IMR-90 (cell line): ENCODE data around the gene KANSL1L. TPM values are rescaled to one million over a fixed set of nuclear protein-coding genes. Genes with fewer than 3 reads are reported as not detected.

ENCODE experiments used
- ATAC-seq: fragments of 200-7000 bp; cut with Tn5 transposase; 2 replicates; pipeline ENCODE4 v1.9.1; 2020; ENCODE audit warnings: low read depth, mild to moderate bottlenecking, moderate library complexity
- BruUV-seq: library from RNA; stranded (reverse); fragments of 400-500 nt; replicated peaks from 2 replicates; lab custom pipeline; 2021; lab: Mats Ljungman, UMichigan
- CTCF ChIA-PET: fragments of 300-600 bp; formaldehyde crosslinking; extraction: SDS; loops from one replicate; lab custom pipeline; 2021; ENCODE audit warnings: antibody characterized with exemption; lab: Yijun Ruan, JAX
- POLR2A ChIA-PET: fragments of 300-600 bp; sonication (Branson Sonifier 250); formaldehyde crosslinking; loops from one replicate; lab custom pipeline; 2022; ENCODE audit warnings: antibody characterized with exemption; ENCODE audit not compliant: unreplicated experiment; lab: Charles Lee
- DNase-seq: peaks from one replicate; pipeline ENCODE4 v3.0.0; 2013
- H2AFZ ChIP-seq: replicated peaks from 2 replicates; pipeline ENCODE3; 2013; ENCODE audit warnings: low read length, mild to moderate bottlenecking; ENCODE audit not compliant: poor library complexity
- H2AK5ac ChIP-seq: 2 replicates; pipeline ENCODE4 v1.6.1; 2013; ENCODE audit warnings: low read depth, low read length, inconsistent platforms
- H2AK9ac ChIP-seq: replicated peaks from 2 replicates; pipeline ENCODE3; 2013; ENCODE audit warnings: mild to moderate bottlenecking, low read depth, low read length, moderate library complexity; ENCODE audit not compliant: poor library complexity
- H2BK120ac ChIP-seq: 2 replicates; pipeline ENCODE4 v1.6.1; 2013; ENCODE audit warnings: low read depth, low read length, inconsistent platforms
- H2BK15ac ChIP-seq: 3 replicates; pipeline ENCODE4 v1.6.1; 2013; ENCODE audit warnings: low read depth, low read length, inconsistent platforms
- H2BK20ac ChIP-seq: 2 replicates; pipeline ENCODE4 v1.6.1; 2013; ENCODE audit warnings: low read depth, mild to moderate bottlenecking, inconsistent platforms, low read length, moderate library complexity
- H2BK5ac ChIP-seq: 2 replicates; pipeline ENCODE4 v1.6.1; 2013; ENCODE audit warnings: mild to moderate bottlenecking, low read depth, low read length, inconsistent platforms; ENCODE audit not compliant: poor library complexity, severe bottlenecking
- H3K14ac ChIP-seq: replicated peaks from 2 replicates; pipeline ENCODE4 v1.6.1; 2013; ENCODE audit warnings: low read depth, low read length, inconsistent platforms
- H3K18ac ChIP-seq: 2 replicates; pipeline ENCODE4 v1.6.1; 2013; ENCODE audit warnings: low read depth, low read length, control low read depth
- H3K23ac ChIP-seq: 2 replicates; pipeline ENCODE4 v1.6.1; 2013; ENCODE audit warnings: low read depth, low read length, inconsistent platforms
- H3K27ac ChIP-seq: 2 replicates; pipeline ENCODE4 v1.5.1; 2013; ENCODE audit warnings: mild to moderate bottlenecking, control low read depth, low read length; ENCODE audit not compliant: insufficient read depth
- H3K27me3 ChIP-seq: 2 replicates; pipeline ENCODE4 v1.6.1; 2013; ENCODE audit warnings: low read length; ENCODE audit not compliant: control insufficient read depth, insufficient read depth
- H3K36me3 ChIP-seq: 2 replicates; pipeline ENCODE4 v1.6.1; 2013; ENCODE audit warnings: low read length, mixed read lengths; ENCODE audit not compliant: control insufficient read depth, insufficient read depth
- H3K4ac ChIP-seq: 2 replicates; pipeline ENCODE4 v1.6.1; 2013; ENCODE audit warnings: low read depth, low read length, inconsistent platforms
- H3K4me1 ChIP-seq: 2 replicates; pipeline ENCODE4 v1.6.1; 2013; ENCODE audit warnings: low read length, mixed read lengths; ENCODE audit not compliant: control insufficient read depth, insufficient read depth
- H3K4me2 ChIP-seq: 2 replicates; pipeline ENCODE4 v1.6.1; 2013; ENCODE audit warnings: low read depth, mild to moderate bottlenecking, control low read depth, low read length, moderate library complexity
- H3K4me3 ChIP-seq: 2 replicates; pipeline ENCODE4 v1.5.1; 2013; ENCODE audit warnings: low read depth, mild to moderate bottlenecking, control low read depth, low read length, moderate library complexity; ENCODE audit not compliant: insufficient read depth
- H3K56ac ChIP-seq: 2 replicates; pipeline ENCODE4 v1.6.1; 2013; ENCODE audit warnings: low read length, inconsistent platforms; ENCODE audit not compliant: insufficient read depth; ENCODE audit errors: extremely low read depth
- H3K79me1 ChIP-seq, 2 experiments: 2 replicates each; pipeline ENCODE4 v1.6.1; 2013; ENCODE audit warnings: low read length in 2 of 2, inconsistent platforms in 1 of 2, low read depth in 1 of 2
- H3K9ac ChIP-seq: 2 replicates; pipeline ENCODE4 v1.6.1; 2013; ENCODE audit warnings: low read depth, low read length, control low read depth
- H3K9me1 ChIP-seq: 2 replicates; pipeline ENCODE4 v1.6.1; 2013; ENCODE audit warnings: low read length, inconsistent platforms; ENCODE audit not compliant: insufficient read depth
- H3K9me3 ChIP-seq: 2 replicates; pipeline ENCODE4 v1.6.1; 2013; ENCODE audit warnings: low read length; ENCODE audit not compliant: control insufficient read depth, insufficient read depth
- H4K20me1 ChIP-seq: 2 replicates; pipeline ENCODE4 v1.6.1; 2013; ENCODE audit warnings: low read length, inconsistent platforms; ENCODE audit not compliant: insufficient read depth
- H4K5ac ChIP-seq: 2 replicates; pipeline ENCODE4 v1.6.1; 2013; ENCODE audit warnings: mild to moderate bottlenecking, low read depth, low read length, control low read depth
- H4K8ac ChIP-seq, 2 experiments: 2 replicates each; pipeline ENCODE4 v1.6.1; 2013; ENCODE audit warnings: low read depth in 2 of 2, low read length in 2 of 2, control low read depth in 1 of 2, inconsistent platforms in 1 of 2
- H4K91ac ChIP-seq: 2 replicates; pipeline ENCODE4 v1.6.1; 2013; ENCODE audit warnings: low read depth, low read length, inconsistent platforms; ENCODE audit not compliant: insufficient read depth
- BHLHE40 ChIP-seq: fragments of 150-350 bp; IDR thresholded peaks from 2 replicates; pipeline ENCODE4 v1.6.1; 2016; ENCODE audit warnings: mild to moderate bottlenecking, low read depth, low read length
- CEBPB ChIP-seq: IDR thresholded peaks from 2 replicates; pipeline ENCODE4 v1.6.1; 2012; ENCODE audit warnings: low read depth, low read length, improper control_type of control experiment
- CHD1 ChIP-seq: IDR thresholded peaks from 2 replicates; pipeline ENCODE4 v1.6.1; 2012; ENCODE audit warnings: low read depth, low read length, improper control_type of control experiment
- CTCF ChIP-seq: conservative IDR thresholded peaks from 2 replicates; pipeline ENCODE4 v1.5.1; 2012; ENCODE audit warnings: mild to moderate bottlenecking, low read depth, low read length, improper control_type of control experiment
- FOS ChIP-seq: fragments of 150-350 bp; IDR thresholded peaks from 2 replicates; pipeline ENCODE4 v1.6.1; 2016; ENCODE audit warnings: low read depth, low read length
- MAFK ChIP-seq: IDR thresholded peaks from 2 replicates; pipeline ENCODE4 v1.6.1; 2012; ENCODE audit warnings: low read depth, low read length, improper control_type of control experiment
- MXI1 ChIP-seq: IDR thresholded peaks from 2 replicates; pipeline ENCODE4 v1.6.1; 2012; ENCODE audit warnings: low read depth, mild to moderate bottlenecking, low read length, moderate library complexity, borderline replicate concordance
- NFE2L2 ChIP-seq: fragments of 150-350 bp; IDR thresholded peaks from 2 replicates; pipeline ENCODE4 v1.6.1; 2016; ENCODE audit warnings: low read depth, mild to moderate bottlenecking, low read length
- POLR2A ChIP-seq: IDR thresholded peaks from 2 replicates; pipeline ENCODE4 v1.6.1; 2012; ENCODE audit warnings: mild to moderate bottlenecking, low read depth, low read length
- RAD21 ChIP-seq: IDR thresholded peaks from 2 replicates; pipeline ENCODE4 v1.6.1; 2012; ENCODE audit warnings: low read length, improper control_type of control experiment
- RCOR1 ChIP-seq: IDR thresholded peaks from 2 replicates; pipeline ENCODE4 v1.6.1; 2012; ENCODE audit warnings: mild to moderate bottlenecking, low read length, improper control_type of control experiment; ENCODE audit not compliant: insufficient replicate concordance
- RFX5 ChIP-seq: IDR thresholded peaks from 2 replicates; pipeline ENCODE4 v1.8.0; 2012; ENCODE audit warnings: low read depth, mild to moderate bottlenecking, low read length, moderate library complexity
- SMC3 ChIP-seq: fragments of 150-350 bp; IDR thresholded peaks from 2 replicates; pipeline ENCODE4 v1.6.1; 2016; ENCODE audit warnings: low read depth, mild to moderate bottlenecking, antibody characterized with exemption, low read length, moderate library complexity
- USF2 ChIP-seq: fragments of 150-350 bp; IDR thresholded peaks from 2 replicates; pipeline ENCODE4 v1.6.1; 2017; ENCODE audit warnings: mild to moderate bottlenecking, antibody characterized with exemption, low read length, low read depth
- WGBS, 2 experiments: methylation state at CpG; one replicate each; pipeline versions ENCODE4 v1.1.5 to v1.1.7; 2013; ENCODE audit warnings: missing lambda C conversion rate in 2 of 2; ENCODE audit not compliant: insufficient read length in 1 of 2; ENCODE audit errors: extremely low coverage in 2 of 2; 5-methylcytosine and 5-hydroxymethylcytosine counted together
- dilution Hi-C: fragments of 300-500 bp; cut with HindIII; formaldehyde crosslinking; loops from one replicate; pipeline ENCODE4 v1.14.3; 2018; ENCODE audit warnings: low sequenced_read_pairs; ENCODE audit not compliant: unreplicated experiment
- in situ Hi-C: fragments of 300-500 bp; cut with MboI; formaldehyde crosslinking; loops from 3 replicates; pipeline ENCODE4 v1.14.3; 2019; ENCODE audit warnings: low sequenced_read_pairs, inconsistent platforms, mixed read lengths
- intact Hi-C: fragments of 100-400 bp; cut with micrococcal nuclease; formaldehyde crosslinking; loops from 2 replicates; pipeline ENCODE4 v1.10.0; 2022
- polyA plus RNA-seq, 3 experiments: library from polyadenylated mRNA; depleted of rRNA; stranded (reverse); fragments of >200 nt; gene quantifications; 2 replicates each; pipeline ENCODE4 v1.2.3, GENCODE V29; 2012; ENCODE audit warnings: low replicate concordance in 1 of 3
- total RNA-seq: library from RNA; depleted of rRNA; stranded (reverse); fragments of >200 nt; gene quantifications from 2 replicates; pipeline ENCODE4 v1.2.3, GENCODE V29; 2012

KANSL1L gene
- total and polyA plus RNA-seq, 2 of the 4 experiments (the other 2 are of a cell fraction) = 3.1 to 7.2 TPM

GRCh38 chr2:209990838-209991237 lies 180.4 kb downstream of the KANSL1L start:
- Histone ChIP-seq H2AK9ac (no peak overlapping the region), H4K20me1 (no peaks in the 10 kb centered on the region), H3K4me1 (no peaks in the 10 kb centered on the region), H3K4me3 (no peak overlapping the region), H3K14ac (no peak overlapping the region), H3K18ac (no peak overlapping the region), H3K36me3 (no peaks in the 10 kb centered on the region), H4K91ac (no peak overlapping the region), H3K27ac (no peak overlapping the region), H2BK20ac (no peak overlapping the region), H2BK15ac (no peak overlapping the region), H4K5ac (no peak overlapping the region), H2BK120ac (no peak overlapping the region), H2BK5ac (no peak overlapping the region), H3K56ac (no peak overlapping the region), H3K9ac (no peak overlapping the region), H3K4me2 (no peak overlapping the region), H3K9me1 (no peaks in the 10 kb centered on the region), H2AFZ (no peak overlapping the region), H3K79me1 (no peaks in the 10 kb centered on the region), H3K4ac (no peak overlapping the region), H2AK5ac (no peak overlapping the region), H3K27me3 (no peaks in the 10 kb centered on the region; the same call in none of the 2 replicates), H4K8ac (no peak overlapping the region), H3K23ac (no peak overlapping the region), H3K9me3 (no peaks in the 10 kb centered on the region)
- POLR2A ChIA-PET = no interaction called here
- BruUV-seq = no TSS peak
- ATAC-seq = no peak
- DNase-seq = no peak
- intact Hi-C loops (no loop called here), dilution Hi-C loops (no loop called here), in situ Hi-C loops (loop anchor here (10.0 kb wide), 1 partner anchor 184 kb away; the partner anchor contains the start of gene KANSL1L)
- WGBS, 2 experiments = no CpG with 5 or more reads among the region's 2 CpGs
- TF ChIP-seq USF2 (no peak), POLR2A (no peak), RCOR1 (no peak), SMC3 (no peak), CEBPB (no peak), CTCF (no peak), RFX5 (no peak), FOS (no peak), NFE2L2 (no peak), RAD21 (no peak), CHD1 (no peak), BHLHE40 (no peak), MXI1 (no peak), MAFK (no peak)
- CTCF ChIA-PET = interaction anchor here (1.4 kb wide), 1 partner anchor 208 kb away, joined by 4 read pairs; no protein-coding TSS in a partner anchor
